ENCODE measurements around the gene ELP4. TPM values are rescaled to one million over a fixed set of nuclear protein-coding genes. Genes with fewer than 3 reads are reported as not detected.
"Not testable (repeated sequence)": the region's sequence is repeated elsewhere in the genome, so short reads cannot be mapped to it uniquely, and the experiment has no call there.

ELP4 gene
- total RNA-seq, 1 donor from 2014 or later = 37.1 TPM

- H3K27me3 ChIP-seq = no peaks in the 10 kb centered on the region
- H3K36me3 ChIP-seq = no peaks in the 10 kb centered on the region
- H3K4me3 ChIP-seq = no peak overlapping the region
- no peak for DNase-seq (ENCODE audit: low spot score in 2 of 2)
- no peak for TF ChIP-seq CTCF (IDR thresholded peaks at IDR 0.05)
- no peak overlapping the region for H3K27ac ChIP-seq
- H3K4me1 ChIP-seq = no peaks in the 10 kb centered on the region
- intact Hi-C loops (cut with DNase I) = no loop called here
- H3K9me3 ChIP-seq = no peaks in the 10 kb centered on the region
Observed at GRCh38 chr11:31479066-31479465, 30.5 kb upstream of the ELP4 start.

- no peaks in the 10 kb centered on the region for H3K9me3 ChIP-seq
- H3K4me3 ChIP-seq = no peak overlapping the region
- no peaks in the 10 kb centered on the region for H3K36me3 ChIP-seq
- no peak for TF ChIP-seq CTCF (IDR thresholded peaks at IDR 0.05)
- no peaks in the 10 kb centered on the region for H3K4me1 ChIP-seq
- no peak for DNase-seq (ENCODE audit: low spot score in 2 of 2)
- H3K27ac ChIP-seq = no peak overlapping the region
- no peaks in the 10 kb centered on the region for H3K27me3 ChIP-seq
- intact Hi-C loops (cut with DNase I) = no loop called here
Observed at GRCh38 chr11:31480930-31481329, 28.6 kb upstream of the ELP4 start.

- Histone ChIP-seq H3K4me1 (no peaks in the 10 kb centered on the region), H3K27me3 (no peaks in the 10 kb centered on the region), H3K36me3 (no peaks in the 10 kb centered on the region), H3K9me3 (no peaks in the 10 kb centered on the region), H3K4me3 (no peak overlapping the region), H3K27ac (no peak overlapping the region)
- no peak for DNase-seq (ENCODE audit: low spot score in 2 of 2)
- intact Hi-C loops (cut with DNase I) = no loop called here
- no peak for TF ChIP-seq CTCF (IDR thresholded peaks at IDR 0.05)
Observed at GRCh38 chr11:31484497-31484896, 25.1 kb upstream of the ELP4 start.

DNA sequence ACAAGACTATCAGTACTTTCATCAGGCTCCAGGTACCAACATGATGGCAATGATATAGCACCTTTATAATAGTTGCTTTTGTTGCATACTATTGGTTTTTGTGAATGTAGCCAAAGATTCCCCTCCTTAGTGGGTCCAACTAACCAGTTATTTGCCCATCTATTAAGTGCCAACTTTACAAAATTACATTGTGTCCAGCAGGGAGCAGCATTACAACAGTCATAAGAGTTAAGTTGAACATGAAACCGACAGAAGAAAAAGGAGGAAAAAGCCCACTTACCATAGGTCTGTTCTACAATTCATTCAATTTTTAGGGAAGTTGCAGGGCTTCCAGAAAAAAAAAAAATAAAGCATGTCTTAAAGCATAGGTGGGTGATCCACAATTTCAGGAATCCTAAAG lies 21.7 kb upstream of the ELP4 start:
- intact Hi-C loops (cut with DNase I) = no loop called here
- Histone ChIP-seq H3K36me3 (no peaks in the 10 kb centered on the region), H3K27ac (no peak overlapping the region), H3K4me3 (no peak overlapping the region), H3K4me1 (no peaks in the 10 kb centered on the region), H3K9me3 (no peaks in the 10 kb centered on the region), H3K27me3 (no peaks in the 10 kb centered on the region)
- TF ChIP-seq CTCF (IDR thresholded peaks at IDR 0.05) = peak in 1 of 3 experiments; percentile 30
- DNase-seq (ENCODE audit: low spot score in 2 of 2) = no peak

DNA sequence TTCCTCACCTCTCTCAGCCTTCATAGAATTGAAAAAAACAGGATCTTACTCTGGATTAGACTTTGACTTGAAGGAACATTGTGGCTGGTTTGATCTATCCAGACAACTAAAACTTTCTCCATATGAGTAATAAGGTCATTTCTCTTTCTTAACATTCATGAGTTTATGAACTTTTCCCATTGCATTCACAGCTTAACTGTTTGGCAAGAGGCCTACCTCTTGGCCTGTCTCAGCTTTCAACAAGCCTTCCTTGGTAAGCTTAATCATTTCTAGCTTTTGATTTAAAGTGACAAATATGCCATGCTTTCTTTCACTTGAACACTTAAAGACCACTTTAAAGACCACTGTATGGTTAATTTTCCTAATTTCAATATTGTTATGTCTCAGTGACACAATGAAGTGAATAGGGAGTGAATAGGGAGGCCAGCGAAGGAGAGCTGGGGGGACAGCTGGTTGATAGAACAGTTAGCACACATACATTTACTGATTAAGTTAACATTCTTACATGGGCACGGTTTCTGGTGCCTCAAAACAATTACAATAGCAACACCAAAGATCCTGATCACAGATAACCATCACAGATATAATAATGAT lies 17.1 kb upstream of the ELP4 start:
- TF ChIP-seq CTCF (IDR thresholded peaks at IDR 0.05) = no peak
- Histone ChIP-seq H3K27me3 (no peaks in the 10 kb centered on the region), H3K4me3 (no peak overlapping the region), H3K27ac (no peak overlapping the region), H3K4me1 (no peaks in the 10 kb centered on the region), H3K9me3 (no peaks in the 10 kb centered on the region), H3K36me3 (no peaks in the 10 kb centered on the region)
- intact Hi-C loops (cut with DNase I) = no loop called here
- DNase-seq (ENCODE audit: low spot score in 2 of 2) = no peak

- Histone ChIP-seq H3K27me3 (no peaks in the 10 kb centered on the region), H3K27ac (no peak overlapping the region), H3K4me3 (no peak overlapping the region), H3K9me3 (no peaks in the 10 kb centered on the region), H3K4me1 (no peaks in the 10 kb centered on the region), H3K36me3 (no peaks in the 10 kb centered on the region)
- intact Hi-C loops (cut with DNase I) = no loop called here
- no peak for DNase-seq (ENCODE audit: low spot score in 2 of 2)
- TF ChIP-seq CTCF (IDR thresholded peaks at IDR 0.05) = no peak
Observed at GRCh38 chr11:31493235-31493634, 16.3 kb upstream of the ELP4 start.

DNA sequence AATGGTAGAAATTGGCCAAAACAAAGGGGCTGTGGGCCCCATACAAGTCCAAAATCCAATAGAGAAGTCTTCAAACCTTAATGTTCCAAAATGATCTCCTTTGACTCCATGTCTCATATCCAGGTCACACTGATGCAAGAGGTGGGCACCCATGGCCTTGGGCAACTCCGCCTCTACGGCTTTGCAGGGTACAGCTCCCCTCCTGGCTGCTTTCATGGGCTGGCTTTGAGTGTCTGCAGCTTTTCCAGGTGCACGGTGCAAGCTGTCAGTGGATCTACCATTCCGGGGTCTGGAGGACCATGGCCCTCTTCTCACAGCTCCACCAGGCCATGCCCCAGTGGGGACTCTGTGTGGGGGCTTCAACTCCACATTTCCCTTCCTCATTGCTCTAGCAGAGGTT lies 15.8 kb upstream of the ELP4 start:
- H3K4me1 ChIP-seq; H3K9me3 ChIP-seq; H3K4me3 ChIP-seq; H3K27ac ChIP-seq; DNase-seq (ENCODE audit: low spot score in 2 of 2); H3K36me3 ChIP-seq; H3K27me3 ChIP-seq; intact Hi-C loops (cut with DNase I): not testable (repeated sequence)
